ENCODE measurements around the gene LRRC2. TPM values are rescaled to one million over a fixed set of nuclear protein-coding genes. Genes with fewer than 3 reads are reported as not detected.

Gene LRRC2
- total and polyA plus RNA-seq, 5 experiments from 2014 or later: 0.26 to 0.33 TPM; not detected in 3

GRCh38 chr3:46484911-46485778, 81.0 kb downstream of the LRRC2 start:
- H3K36me3 Mint-ChIP-seq: no peaks in the 10 kb centered on the region
- DNase-seq (no peak), ATAC-seq (no peak)
- H3K4me3 Mint-ChIP-seq: no peak overlapping the region
- H3K27ac Mint-ChIP-seq: peak overlapping the region in 1 of 10 donors; percentile 11
- H3K4me1 Mint-ChIP-seq: peaks cover 2 to 17% (median 12%) of the 10 kb centered on the region in 4 donors
- POLR2A ChIA-PET: no interaction called here
- H3K27me3 Mint-ChIP-seq: peaks cover 0 to 1% (median 0%) of the 10 kb centered on the region in 5 donors
- H3K9me3 Mint-ChIP-seq: no peaks in the 10 kb centered on the region

GRCh38 chr3:46484388-46484787, 81.7 kb downstream of the LRRC2 start:
- no peaks in the 10 kb centered on the region for H3K36me3 Mint-ChIP-seq
- H3K27ac Mint-ChIP-seq: no peak overlapping the region
- H3K4me1 Mint-ChIP-seq: peaks cover 2 to 11% (median 9%) of the 10 kb centered on the region in 4 donors
- H3K27me3 Mint-ChIP-seq: peaks cover 0 to 9% (median 4%) of the 10 kb centered on the region in 5 donors
- DNase-seq (no peak), ATAC-seq (no peak)
- no peak overlapping the region for H3K4me3 Mint-ChIP-seq
- POLR2A ChIA-PET: no interaction called here
- H3K9me3 Mint-ChIP-seq: no peaks in the 10 kb centered on the region

DNA sequence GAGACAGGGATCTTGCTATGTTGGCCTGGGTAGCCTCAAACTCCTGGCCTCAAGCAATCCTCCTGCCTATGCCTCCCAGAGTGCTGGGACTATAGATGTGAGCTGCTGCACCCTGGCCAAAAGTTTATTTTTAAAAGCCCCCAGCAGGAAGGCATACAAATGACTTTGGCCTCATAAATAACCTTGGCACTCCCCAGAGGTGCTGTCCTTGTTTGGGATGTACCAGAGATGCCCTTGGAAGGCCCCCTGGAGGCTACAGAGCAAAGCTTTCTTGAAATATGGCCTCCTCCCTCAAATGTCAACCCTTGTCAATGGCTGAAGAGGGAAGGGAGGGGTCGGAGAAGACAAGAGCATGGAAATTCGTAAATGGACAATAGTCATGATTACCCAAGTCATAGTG, 82.3 kb downstream of the LRRC2 start:
- DNase-seq (no peak), ATAC-seq (no peak)
- no peaks in the 10 kb centered on the region for H3K9me3 Mint-ChIP-seq
- POLR2A ChIA-PET: no interaction called here
- peaks cover 0 to 9% (median 4%) of the 10 kb centered on the region in 5 donors for H3K27me3 Mint-ChIP-seq
- peaks cover 0 to 6% (median 4%) of the 10 kb centered on the region in 4 donors for H3K4me1 Mint-ChIP-seq
- H3K36me3 Mint-ChIP-seq: no peaks in the 10 kb centered on the region
- H3K27ac Mint-ChIP-seq: no peak overlapping the region
- no peak overlapping the region for H3K4me3 Mint-ChIP-seq

DNA sequence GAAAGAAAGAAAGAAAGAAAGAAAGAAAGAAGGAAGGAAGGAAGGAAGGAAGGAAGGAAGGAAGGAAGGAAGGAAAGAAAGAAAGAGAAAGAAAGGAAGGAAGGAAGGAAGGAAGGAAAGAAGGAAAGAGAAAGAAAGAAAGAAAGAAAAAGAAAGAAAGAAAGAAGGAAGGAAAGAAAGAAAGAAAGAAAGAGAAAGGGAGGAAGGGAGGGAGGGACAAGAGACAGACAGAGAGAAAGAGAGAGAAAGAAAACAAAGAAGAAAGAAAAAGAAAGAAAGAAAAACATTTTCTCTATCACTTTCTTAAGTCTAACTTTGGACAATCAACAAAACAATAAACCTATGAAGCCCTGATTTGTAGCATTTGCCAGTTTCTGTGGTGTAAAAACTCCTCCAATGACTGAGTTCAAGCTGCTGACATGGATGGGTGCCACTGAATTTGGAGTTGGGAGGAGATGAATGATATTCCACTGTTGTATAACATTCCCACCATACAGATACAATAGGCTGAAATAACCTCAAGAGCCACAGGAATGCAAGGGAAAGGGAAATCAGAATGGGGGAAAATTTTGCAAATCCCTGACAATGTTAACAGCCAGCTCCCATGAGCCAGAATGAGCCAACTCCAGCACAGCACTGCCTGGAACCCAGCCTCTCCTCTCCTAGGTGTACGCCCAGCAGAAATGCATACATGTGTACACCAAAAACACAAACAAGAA, 83.3 kb downstream of the LRRC2 start:
- POLR2A ChIA-PET: no interaction called here
- no peaks in the 10 kb centered on the region for H3K9me3 Mint-ChIP-seq
- no peaks in the 10 kb centered on the region for H3K36me3 Mint-ChIP-seq
- H3K4me1 Mint-ChIP-seq: no peaks in the 10 kb centered on the region
- peaks cover 0 to 16% (median 7%) of the 10 kb centered on the region in 5 donors for H3K27me3 Mint-ChIP-seq
- ATAC-seq (no peak), DNase-seq (no peak)
- H3K27ac Mint-ChIP-seq: no peak overlapping the region
- no peak overlapping the region for H3K4me3 Mint-ChIP-seq

GRCh38 chr3:46481636-46482035, 84.5 kb downstream of the LRRC2 start:
- no peak for DNase-seq
- no peak overlapping the region for H3K4me3 Mint-ChIP-seq
- H3K27ac Mint-ChIP-seq: no peak overlapping the region
- POLR2A ChIA-PET: no interaction called here
- peaks cover 0 to 21% (median 8%) of the 10 kb centered on the region in 5 donors for H3K27me3 Mint-ChIP-seq
- no peaks in the 10 kb centered on the region for H3K36me3 Mint-ChIP-seq
- H3K9me3 Mint-ChIP-seq: no peaks in the 10 kb centered on the region
- ATAC-seq: no peak
- no peaks in the 10 kb centered on the region for H3K4me1 Mint-ChIP-seq

DNA sequence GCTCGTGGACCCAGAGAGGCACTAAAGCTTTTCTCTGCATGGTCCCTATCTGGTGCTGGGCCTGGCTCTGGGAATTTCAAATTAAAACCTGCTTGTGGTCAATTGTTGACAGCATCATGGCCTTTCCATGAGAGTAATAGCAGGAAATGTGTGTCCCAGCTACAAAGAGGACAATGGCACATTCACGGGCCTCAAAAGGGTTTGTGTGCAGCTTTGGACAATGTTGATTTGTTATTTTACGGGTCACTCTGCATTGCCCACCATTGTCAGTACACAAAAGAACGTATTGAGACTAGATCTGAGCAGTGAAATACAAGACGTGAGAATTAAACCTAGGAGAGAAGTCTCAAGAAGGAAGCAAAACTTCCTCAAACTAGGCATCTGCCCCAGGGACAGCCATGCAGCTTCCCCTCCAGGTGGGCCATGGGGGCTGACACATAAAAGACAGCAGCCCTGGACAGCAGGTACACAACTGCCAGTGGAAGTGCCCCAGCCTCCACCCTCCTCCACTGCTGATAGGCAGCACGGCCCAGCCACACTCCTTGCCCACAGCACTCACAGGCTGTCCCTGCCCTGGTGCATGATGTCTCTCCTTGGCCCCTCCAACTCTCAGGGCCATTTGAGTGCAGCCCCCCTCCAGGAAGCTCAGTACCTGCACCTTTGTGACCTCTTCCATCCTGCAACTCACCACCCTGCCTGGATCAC, 85.5 kb downstream of the LRRC2 start:
- no peak for DNase-seq
- Mint-ChIP-seq H3K27me3 (peaks cover 0 to 21% (median 8%) of the 10 kb centered on the region in 5 donors), H3K27ac (peak overlapping the region in 1 of 10 donors; percentile 41), H3K4me1 (no peaks in the 10 kb centered on the region), H3K9me3 (peaks cover 0 to 2% (median under 1%) of the 10 kb centered on the region in 9 donors), H3K4me3 (no peak overlapping the region), H3K36me3 (no peaks in the 10 kb centered on the region)
- POLR2A ChIA-PET: no interaction called here
- no peak for ATAC-seq

DNA sequence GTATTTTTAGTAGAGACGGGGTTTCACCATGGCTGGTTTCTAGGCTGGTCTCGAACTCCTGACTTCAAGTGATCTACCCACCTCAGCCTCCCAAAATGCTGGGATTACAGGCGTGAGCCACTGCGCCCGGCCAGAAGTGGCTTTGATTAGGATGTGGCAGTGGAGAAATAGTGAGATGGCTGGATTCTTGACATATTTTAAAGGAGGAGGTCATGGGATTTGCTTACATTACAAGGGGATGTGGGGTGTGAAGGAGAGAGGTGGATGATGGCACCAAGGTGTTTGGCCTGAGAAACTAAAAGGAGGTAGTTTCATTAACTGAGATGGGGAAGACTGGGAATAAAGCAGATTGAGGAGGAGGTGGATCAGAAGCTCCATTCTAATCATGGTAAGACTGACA, 86.4 kb downstream of the LRRC2 start:
- Mint-ChIP-seq H3K36me3 (peaks cover 0 to 8% (median 0%) of the 10 kb centered on the region in 3 donors), H3K4me1 (no peaks in the 10 kb centered on the region), H3K4me3 (no peak overlapping the region), H3K27me3 (peaks cover 4 to 21% (median 8%) of the 10 kb centered on the region in 5 donors), H3K27ac (no peak overlapping the region), H3K9me3 (peaks cover 0 to 12% (median 8%) of the 10 kb centered on the region in 9 donors)
- POLR2A ChIA-PET: no interaction called here
- no peak for DNase-seq
- ATAC-seq: no peak

DNA sequence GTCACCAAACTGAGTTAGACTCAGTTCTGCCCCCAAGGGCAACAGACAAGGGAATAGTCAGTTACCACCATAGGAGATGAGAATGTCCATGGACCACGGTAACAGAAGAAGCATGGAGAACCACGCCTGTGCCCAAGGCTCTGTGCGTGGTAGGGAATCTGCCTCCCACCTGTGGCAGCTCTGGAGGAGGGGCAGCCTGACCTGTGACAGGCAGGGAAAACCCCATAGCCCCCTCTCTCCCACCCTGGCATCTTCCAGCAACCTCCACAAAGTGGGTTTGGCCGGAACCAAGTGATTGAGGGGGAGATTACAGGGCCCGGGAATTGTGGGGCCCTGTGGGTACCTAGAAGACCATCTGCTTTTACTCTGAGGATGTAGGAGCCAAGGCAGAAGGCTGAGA, 87.1 kb downstream of the LRRC2 start:
- ATAC-seq: no peak
- Mint-ChIP-seq H3K36me3 (peaks cover 0 to 14% (median 0%) of the 10 kb centered on the region in 3 donors), H3K27me3 (peaks cover 4 to 21% (median 8%) of the 10 kb centered on the region in 5 donors)

GRCh38 chr3:46478341-46478740, 87.8 kb downstream of the LRRC2 start:
- no peak for DNase-seq
- Mint-ChIP-seq H3K27me3 (peaks cover 6 to 28% (median 12%) of the 10 kb centered on the region in 5 donors), H3K4me3 (no peak overlapping the region), H3K9me3 (peaks cover 3 to 24% (median 15%) of the 10 kb centered on the region in 9 donors), H3K4me1 (no peaks in the 10 kb centered on the region), H3K27ac (no peak overlapping the region), H3K36me3 (peaks cover 0 to 14% (median 0%) of the 10 kb centered on the region in 3 donors)
- POLR2A ChIA-PET: no interaction called here
- ATAC-seq: no peak

More for the DNA sequence above, 87.1 kb downstream of the LRRC2 start:
- no peak for DNase-seq
- H3K27ac Mint-ChIP-seq: no peak overlapping the region
- H3K4me3 Mint-ChIP-seq: no peak overlapping the region
- H3K4me1 Mint-ChIP-seq: no peaks in the 10 kb centered on the region
- H3K9me3 Mint-ChIP-seq: peaks cover 3 to 19% (median 14%) of the 10 kb centered on the region in 9 donors
- POLR2A ChIA-PET: no interaction called here

- no peak overlapping the region for H3K4me3 Mint-ChIP-seq
- H3K36me3 Mint-ChIP-seq: peaks cover 0 to 14% (median 0%) of the 10 kb centered on the region in 3 donors
- no peak overlapping the region for H3K27ac Mint-ChIP-seq
- DNase-seq: no peak
- peaks cover 10 to 33% (median 16%) of the 10 kb centered on the region in 5 donors for H3K27me3 Mint-ChIP-seq
- ATAC-seq: no peak
- POLR2A ChIA-PET: no interaction called here
- H3K4me1 Mint-ChIP-seq: no peaks in the 10 kb centered on the region
- peaks cover 3 to 24% (median 15%) of the 10 kb centered on the region in 9 donors for H3K9me3 Mint-ChIP-seq
Measured at GRCh38 chr3:46477756-46478155, 88.3 kb downstream of the LRRC2 start.

GRCh38 chr3:46477145-46477544, 89.0 kb downstream of the LRRC2 start:
- DNase-seq: no peak
- Mint-ChIP-seq H3K4me1 (no peaks in the 10 kb centered on the region), H3K9me3 (peaks cover 3 to 24% (median 15%) of the 10 kb centered on the region in 9 donors), H3K4me3 (no peak overlapping the region), H3K36me3 (peaks cover 0 to 14% (median 0%) of the 10 kb centered on the region in 3 donors), H3K27me3 (peaks cover 11 to 38% (median 17%) of the 10 kb centered on the region in 5 donors), H3K27ac (no peak overlapping the region)
- POLR2A ChIA-PET: no interaction called here
- ATAC-seq: no peak

- Mint-ChIP-seq H3K4me1 (no peaks in the 10 kb centered on the region), H3K9me3 (peaks cover 3 to 24% (median 15%) of the 10 kb centered on the region in 9 donors), H3K36me3 (peaks cover 0 to 14% (median 0%) of the 10 kb centered on the region in 3 donors), H3K27ac (no peak overlapping the region), H3K4me3 (no peak overlapping the region), H3K27me3 (peaks cover 7 to 32% (median 15%) of the 10 kb centered on the region in 5 donors)
- POLR2A ChIA-PET: no interaction called here
- DNase-seq: no peak
- ATAC-seq: no peak
Measured at GRCh38 chr3:46472736-46473135, 93.4 kb downstream of the LRRC2 start.
